ENCODE data around the gene SLC6A3.

The SLC6A3 gene

GRCh38 chr5:1405121-1405520 is 40.1 kb downstream of the SLC6A3 start:
- DNase-seq (ENCODE audit: low read depth) = no peak

DNA sequence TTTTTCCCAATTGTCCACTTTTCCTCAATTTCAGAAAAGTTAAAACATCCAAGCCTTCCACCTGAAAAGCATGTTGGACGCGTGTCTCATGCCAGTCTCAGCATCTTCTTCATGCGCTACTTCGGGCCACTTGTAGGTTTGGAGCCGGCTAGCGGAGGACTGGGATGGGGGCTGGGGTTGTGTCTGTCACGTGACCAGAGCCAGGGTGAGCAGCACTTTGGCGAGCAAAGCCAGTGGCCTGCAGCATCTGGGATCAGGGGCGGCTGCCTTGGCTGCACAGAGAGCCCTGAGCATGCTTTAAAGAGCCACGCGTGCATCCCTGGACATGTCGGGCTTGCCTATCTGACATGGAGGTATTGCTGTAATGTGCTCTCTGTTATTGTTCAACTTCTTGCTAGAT is 41.2 kb downstream of the SLC6A3 start:
- no peak for DNase-seq (ENCODE audit: low read depth)

DNA sequence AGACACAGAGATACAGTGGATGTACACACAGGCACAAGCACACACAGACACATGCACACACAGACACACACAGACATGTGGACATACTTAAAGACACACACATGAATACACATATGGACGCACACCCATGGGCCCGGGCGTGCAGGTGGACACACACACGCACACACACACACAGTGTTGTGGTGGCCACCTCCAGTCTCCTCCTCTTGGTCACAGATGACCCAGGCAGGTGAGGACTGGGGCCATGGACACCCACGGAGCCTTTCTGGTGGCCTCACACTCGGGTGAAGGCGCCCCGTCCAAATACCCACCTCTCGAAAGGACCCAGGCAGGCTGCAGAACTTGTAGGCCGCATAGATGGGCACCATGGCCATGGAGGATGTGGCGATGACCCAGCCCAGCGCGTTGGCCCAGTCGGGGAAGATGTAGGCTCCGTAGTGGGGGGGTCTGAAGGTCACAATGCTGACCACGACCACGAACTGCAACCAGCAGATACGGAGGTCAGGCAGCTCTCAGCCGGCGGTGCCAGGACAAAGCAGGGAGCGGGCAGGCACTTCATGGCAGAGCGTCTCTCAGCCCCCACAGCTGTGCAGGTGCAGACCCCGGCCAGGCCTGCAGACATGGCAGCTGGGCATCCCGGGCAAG is 42.5 kb downstream of the SLC6A3 start:
- no peak for DNase-seq (ENCODE audit: low read depth)

- no peak for DNase-seq (ENCODE audit: low read depth)
Measured at GRCh38 chr5:1401536-1402138, 43.6 kb downstream of the SLC6A3 start.

- no peak for DNase-seq (ENCODE audit: low read depth)
Measured at GRCh38 chr5:1400936-1401335, 44.3 kb downstream of the SLC6A3 start.

GRCh38 chr5:1400211-1400855 is 44.9 kb downstream of the SLC6A3 start:
- no peak for DNase-seq (ENCODE audit: low read depth)

DNA sequence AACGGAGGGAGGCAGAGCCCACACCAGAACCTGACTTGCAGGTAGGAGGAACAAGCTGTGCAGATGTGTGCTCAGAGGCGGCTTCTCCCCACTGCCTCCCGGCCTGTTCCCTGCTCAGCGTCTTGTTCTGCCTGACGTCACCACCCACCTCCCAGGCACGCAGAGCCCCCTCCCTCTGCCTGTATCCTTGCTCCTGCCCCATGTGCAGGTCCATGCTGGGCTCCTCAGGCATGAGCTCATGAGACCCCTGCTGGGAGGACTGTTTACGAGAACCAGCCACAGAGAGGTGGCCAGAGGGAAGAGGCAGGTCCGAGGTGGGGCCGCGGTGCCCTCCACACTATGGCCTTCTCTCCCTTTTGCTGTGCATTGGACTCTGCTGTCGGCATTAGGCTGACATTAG is 45.5 kb downstream of the SLC6A3 start:
- no peak for DNase-seq (ENCODE audit: low read depth)

DNA sequence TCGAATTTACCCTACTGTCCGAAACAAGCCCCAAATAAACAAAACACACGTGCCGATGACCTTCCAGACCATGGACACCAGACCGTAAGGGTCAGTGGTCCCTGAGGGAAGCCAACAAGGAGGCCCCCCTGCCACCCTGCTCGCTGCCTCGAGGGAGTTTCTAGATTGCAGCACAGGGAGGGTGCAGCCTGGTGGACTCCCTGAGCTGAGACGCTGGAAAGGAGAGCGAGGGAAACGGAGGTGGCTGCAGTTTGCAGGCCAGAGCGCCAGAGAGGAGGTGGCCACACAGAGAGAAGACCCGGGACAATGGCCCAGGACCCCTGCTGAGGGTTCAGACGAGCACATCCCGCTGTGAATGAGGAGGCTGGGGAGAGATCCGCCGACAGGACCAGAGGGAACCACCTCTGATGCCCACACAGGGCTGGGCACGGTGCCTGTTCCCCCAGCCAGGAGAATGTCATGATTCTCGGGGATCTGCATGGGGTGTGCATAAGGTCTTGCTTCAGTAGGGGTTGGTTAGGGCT is 48.9 kb downstream of the SLC6A3 start:
- DNase-seq (ENCODE audit: low read depth) = no peak

DNA sequence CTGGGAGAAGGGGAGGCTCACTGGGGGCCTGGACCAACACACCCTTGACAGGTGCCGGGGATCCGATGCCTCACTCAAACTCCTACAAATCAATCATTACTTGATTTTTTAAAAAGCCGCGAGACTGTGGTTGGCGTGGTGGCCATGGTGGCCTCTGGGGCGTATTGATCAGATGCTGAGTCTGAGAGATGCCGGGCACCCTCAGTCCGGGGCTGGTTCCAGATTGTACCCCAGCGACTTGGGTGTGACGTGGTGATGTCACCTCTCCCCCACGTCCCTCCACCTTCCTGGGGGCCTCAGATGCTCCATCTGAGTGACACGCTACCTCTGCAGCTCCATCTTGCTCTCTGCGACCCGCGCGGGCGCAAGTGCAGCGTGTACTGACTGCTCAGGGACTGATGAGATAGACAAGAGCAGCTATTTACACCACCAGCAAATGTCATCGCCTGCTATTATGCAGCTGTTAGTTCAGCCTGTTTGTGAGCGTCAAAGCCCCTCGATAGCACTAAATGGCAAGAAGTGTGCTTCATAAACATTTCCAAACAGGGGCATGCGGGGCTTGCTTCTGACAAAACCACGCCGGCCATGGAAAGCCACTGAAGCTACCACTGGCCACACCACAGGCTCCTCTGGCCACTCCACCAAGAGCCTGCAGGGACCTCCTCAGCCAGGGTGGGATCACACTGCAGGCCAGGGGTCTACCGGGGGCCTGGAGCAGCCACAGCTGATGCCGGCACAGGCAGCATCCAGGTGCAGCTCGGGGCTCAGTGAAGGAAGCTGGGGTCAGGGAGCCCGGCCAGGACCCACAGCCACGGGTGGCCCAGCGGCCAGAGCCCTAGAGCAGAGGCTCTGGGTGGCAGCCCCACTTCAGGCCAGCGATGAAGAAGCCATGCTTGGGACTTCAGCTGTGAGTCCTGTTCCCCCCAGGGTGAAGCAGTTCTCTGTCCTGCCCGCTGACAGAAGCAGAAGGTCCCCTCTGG is 50.1 kb downstream of the SLC6A3 start:
- DNase-seq (ENCODE audit: low read depth) = no peak

DNA sequence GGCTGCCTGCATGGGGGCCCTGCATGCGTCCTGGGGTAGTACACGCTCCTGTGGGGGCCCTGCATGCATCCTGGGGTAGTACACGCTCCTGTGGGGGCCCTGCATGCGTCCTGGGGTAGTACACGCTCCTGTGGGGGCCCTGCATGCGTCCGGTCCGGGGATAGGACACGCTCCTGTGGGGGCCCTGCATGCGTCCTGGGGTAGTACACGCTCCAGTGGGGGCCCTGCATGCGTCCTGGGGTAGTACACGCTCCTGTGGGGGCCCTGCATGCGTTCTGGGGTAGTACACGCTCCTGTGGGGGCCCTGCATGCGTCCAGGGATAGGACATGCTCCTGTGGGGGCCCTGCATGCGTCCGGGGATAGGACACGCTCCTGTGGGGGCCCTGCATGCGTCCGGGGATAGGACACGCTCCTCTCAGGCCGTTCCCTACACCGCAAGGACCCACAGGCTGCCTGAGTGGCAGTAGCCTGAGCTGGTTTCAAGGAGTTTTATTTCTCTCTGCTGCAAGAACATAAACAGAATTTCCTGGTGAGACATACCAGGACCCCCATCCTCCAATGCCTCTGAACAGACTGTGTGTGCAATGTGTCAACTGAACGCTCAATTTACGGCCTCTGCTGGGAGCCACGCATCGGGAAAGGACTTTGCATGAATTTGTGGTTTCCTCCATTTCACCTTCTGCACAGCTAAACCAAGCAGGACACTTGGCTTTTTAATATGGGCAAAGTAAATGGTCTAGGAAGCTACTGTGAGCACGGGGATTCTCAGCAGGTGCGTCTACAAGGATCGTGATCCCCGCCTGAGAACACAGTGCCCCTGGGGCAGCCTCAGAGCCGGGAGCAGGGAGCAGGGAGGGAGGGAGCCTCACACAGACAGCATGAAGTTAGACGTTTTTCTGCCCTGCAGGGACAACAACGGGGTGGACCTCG is 51.4 kb downstream of the SLC6A3 start:
- no peak for DNase-seq (ENCODE audit: low read depth)

DNA sequence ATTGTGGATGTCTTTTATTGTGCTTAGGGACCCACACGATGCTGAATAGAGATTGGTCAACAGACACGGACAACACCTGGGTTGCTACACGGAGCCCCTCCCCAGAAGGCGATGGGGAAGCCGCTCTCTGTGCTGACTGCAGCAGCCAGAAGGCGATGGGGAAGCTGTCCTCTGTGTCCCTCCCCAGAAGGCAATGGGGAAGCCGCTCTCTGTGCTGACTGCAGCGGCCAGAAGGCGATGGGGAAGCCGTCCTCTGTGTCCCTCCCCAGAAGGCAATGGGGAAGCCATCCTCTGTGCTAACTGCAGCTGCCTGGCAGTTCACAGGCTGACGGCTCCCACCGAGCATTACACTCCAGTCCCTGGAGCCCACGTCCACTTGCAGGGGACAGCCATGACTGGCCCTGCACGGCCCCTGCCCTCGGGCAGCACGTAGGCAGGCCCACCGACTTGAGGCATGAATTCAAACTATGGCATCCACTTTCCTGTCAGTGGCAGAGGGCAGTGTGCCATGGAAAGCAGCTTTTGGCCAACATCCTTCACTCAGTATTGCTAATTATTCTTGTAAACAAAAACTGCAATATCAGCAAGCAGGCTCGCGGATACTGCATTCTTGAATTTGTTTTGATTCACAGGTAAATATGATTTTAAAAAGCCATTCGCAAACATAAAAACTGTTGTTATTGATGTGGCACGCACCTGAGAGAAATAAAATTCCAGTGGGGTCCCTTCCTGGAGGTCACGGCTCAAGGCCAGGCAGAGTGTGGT is 52.3 kb downstream of the SLC6A3 start:
- DNase-seq (ENCODE audit: low read depth) = no peak

DNA sequence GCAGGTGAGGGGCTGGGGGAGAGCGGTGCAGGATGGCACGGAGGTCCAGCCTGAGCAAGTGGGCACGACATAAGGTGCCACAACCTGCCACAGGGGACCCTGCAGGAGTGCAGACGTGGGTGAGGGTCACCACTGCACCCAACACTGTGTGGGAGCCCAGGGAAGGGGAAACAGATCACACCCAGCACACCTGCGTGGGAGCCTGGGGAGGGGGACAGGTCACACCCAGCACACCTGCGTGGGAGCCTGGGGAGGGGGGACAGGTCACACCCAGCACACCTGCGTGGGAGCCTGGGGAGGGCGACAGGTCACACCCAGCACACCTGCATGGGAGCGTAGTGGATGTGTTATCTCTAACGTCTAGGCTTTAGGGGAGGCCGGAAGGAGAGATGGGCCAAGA is 53.0 kb downstream of the SLC6A3 start:
- DNase-seq (ENCODE audit: low read depth) = no peak

- DNase-seq (ENCODE audit: low read depth) = no peak
Measured at GRCh38 chr5:1391691-1392090, 53.5 kb downstream of the SLC6A3 start.

DNA sequence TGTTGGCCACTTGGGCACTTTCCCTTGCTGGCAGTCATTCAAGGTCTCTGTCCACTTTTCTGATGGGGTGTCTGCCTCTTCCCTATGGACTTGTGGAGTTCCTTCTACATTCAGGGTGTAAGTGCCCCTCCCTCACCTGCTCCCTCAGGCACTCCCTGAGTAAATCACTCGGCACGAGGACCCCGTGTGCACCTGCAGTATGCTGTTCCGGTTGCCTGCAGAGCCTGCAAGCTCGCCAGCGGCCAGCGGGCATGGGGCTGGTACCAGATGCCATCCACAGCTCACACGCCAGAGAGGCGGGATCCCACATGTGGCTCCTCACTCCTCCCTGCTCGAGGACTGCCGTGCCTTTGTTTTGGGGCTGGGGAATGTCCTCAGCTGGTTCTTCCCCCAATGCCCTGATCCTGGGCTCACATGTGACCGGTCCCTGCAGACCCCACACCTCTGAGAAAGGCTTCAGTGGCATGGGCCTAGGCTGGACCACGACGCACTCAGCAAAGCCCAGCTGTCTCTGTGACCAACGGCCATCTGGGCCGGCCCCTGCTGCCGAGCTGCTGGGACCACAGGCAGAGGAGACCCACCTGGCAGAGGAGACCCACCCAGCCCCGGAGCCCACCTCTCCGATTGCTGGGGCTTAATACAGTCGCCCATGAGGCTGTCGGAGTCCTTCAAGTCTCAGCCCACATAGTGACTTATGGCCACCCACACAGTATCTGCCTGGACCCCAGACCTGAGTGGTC is 54.2 kb downstream of the SLC6A3 start:
- DNase-seq (ENCODE audit: low read depth) = no peak

DNA sequence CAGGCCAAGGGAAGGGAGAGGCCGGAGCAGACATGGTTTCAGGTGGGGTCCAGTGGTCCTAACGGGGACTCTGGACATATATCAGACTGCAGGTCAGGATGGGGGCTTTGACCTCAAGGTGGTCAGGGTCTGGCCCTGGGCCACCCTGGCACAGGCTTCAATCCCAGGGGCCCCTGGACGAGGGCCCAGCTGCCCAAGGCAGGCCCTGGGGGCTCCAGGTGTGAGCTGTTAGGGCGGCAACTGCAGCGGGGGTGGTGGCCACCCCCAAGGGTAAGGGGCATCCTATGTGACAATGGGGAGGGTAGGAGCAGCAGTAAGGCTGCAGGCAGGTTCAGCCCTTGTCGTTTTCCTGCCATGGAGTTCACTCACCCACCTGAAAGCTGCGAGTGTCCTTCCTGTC is 54.9 kb downstream of the SLC6A3 start:
- DNase-seq (ENCODE audit: low read depth) = no peak

- DNase-seq (ENCODE audit: low read depth) = no peak
Measured at GRCh38 chr5:1388383-1388967, 56.8 kb downstream of the SLC6A3 start.

DNA sequence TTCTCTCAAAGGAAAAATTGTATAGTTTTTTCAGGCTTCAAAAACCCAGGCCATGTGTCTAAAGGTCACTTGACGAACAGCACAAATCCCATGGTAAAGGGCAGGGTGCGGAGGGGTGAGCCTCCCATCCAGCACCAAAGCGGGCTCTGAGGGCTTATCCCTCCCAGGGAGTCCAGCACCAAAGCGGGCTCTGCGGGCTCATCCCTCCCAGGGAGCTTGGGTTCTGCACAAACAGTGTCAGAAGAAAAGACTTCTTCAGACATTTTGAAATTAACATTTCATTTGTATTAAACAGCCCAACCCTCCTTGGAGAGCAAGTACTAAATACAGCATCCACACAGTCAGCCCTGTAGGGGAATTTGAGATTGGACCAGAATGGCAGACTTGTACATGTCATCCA is 57.4 kb downstream of the SLC6A3 start:
- DNase-seq (ENCODE audit: low read depth) = no peak

DNA sequence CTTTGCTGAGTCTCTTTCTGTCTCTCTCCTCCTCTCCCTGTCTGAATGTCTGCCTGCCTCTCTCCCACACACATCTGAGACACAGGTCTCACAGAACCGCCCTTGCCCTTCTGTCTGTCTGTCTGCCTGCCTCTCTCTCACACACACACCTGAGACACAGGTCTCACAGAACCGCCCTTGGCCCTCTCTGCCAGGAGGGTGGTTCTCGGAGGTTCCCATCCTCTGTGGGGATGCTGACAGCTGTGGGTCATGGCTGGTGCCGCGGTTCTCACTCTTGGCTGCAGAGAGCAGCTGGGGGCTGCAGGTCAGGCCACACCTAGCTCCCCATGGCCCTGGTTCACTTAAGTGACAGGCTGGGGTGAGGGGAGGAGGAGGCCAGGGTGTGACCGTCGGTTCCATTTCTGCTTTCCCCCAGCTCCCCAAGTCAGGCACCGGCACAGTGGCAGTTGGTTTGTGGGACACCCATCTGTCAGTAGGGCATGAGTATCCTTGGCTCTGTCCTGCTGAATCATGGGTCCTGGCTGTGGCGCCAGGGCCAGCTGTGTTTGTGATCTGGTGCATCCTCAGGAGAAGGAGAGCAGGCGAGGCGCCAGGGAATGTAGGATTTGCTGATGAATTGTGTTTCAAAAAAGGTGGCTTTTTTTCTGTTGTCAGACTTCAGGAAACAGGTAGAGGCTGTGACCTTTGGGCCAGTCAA is 58.0 kb downstream of the SLC6A3 start:
- DNase-seq (ENCODE audit: low read depth) = no peak

GRCh38 chr5:1386274-1386717 is 58.9 kb downstream of the SLC6A3 start:
- peak; percentile 38 for DNase-seq (ENCODE audit: low read depth)
